Gastroesophageal sphincter (tissue), 4 donors: Measurements from ENCODE around the gene KLF13. TPM values are rescaled to one million over a fixed set of nuclear protein-coding genes. Genes with fewer than 3 reads are reported as not detected.

Source experiments
- ATAC-seq: fragments of 150-250 bp; one replicate; pipeline ENCODE4 v1.9.1; 2016; ENCODE audit warnings: mild to moderate bottlenecking, moderate library complexity
- H3K27ac ChIP-seq, 4 donors: fragments of 200-600 bp; sonication (generic) in 3 of 4; 1 replicate in 3 of 4; 2 replicates in 1 of 4; pipeline ENCODE4 v1.5.1; 2016 to 2019
- H3K27me3 ChIP-seq: fragments of 200-600 bp; sonication (generic); one replicate; pipeline ENCODE4 v1.5.1; 2019
- H3K36me3 ChIP-seq, 2 donors: fragments of 200-600 bp; sonication (generic); one replicate each; pipeline ENCODE4 v1.5.1; 2019; ENCODE audit warnings: control low read depth in 1 of 2
- H3K4me1 ChIP-seq, 3 donors: fragments of 200-600 bp; sonication (generic); 1 replicate in 2 of 3; 2 replicates in 1 of 3; pipeline ENCODE4 v1.5.1; 2016 to 2019; ENCODE audit warnings: control low read depth in 2 of 3
- H3K4me3 ChIP-seq, 2 donors: fragments of 200-600 bp; sonication (generic); one replicate each; pipeline ENCODE4 v1.5.1; 2019; ENCODE audit warnings: mild to moderate bottlenecking in 1 of 2, moderate library complexity in 1 of 2
- H3K9me3 ChIP-seq, 3 donors: fragments of 200-600 bp; sonication (generic); one replicate each; pipeline ENCODE4 v1.5.1; 2017 to 2019; ENCODE audit warnings: control low read depth in 2 of 3
- CTCF ChIP-seq, 4 experiments: fragments of 200-600 bp in 2 of 4; fragments of 450-650 bp in 2 of 4; sonication (generic) in 1 of 4; IDR thresholded peaks; one replicate each; pipeline ENCODE4 v1.5.1; 2017 to 2019; ENCODE audit warnings: antibody characterized with exemption in 4 of 4, mild to moderate bottlenecking in 2 of 4, moderate library complexity in 2 of 4
- EP300 ChIP-seq: sonication (generic); formaldehyde crosslinking; IDR thresholded peaks from one replicate; pipeline ENCODE4 v1.6.1; 2017; ENCODE audit warnings: antibody characterized with exemption, mild to moderate bottlenecking
- POLR2A ChIP-seq, 2 donors: fragments of 450-650 bp; IDR thresholded peaks; one replicate each; pipeline ENCODE4 v1.6.1; 2017; ENCODE audit warnings: antibody characterized with exemption in 2 of 2, mild to moderate bottlenecking in 2 of 2, moderate library complexity in 1 of 2
- POLR2AphosphoS5 ChIP-seq: sonication (generic); formaldehyde crosslinking; IDR thresholded peaks from one replicate; pipeline ENCODE4 v1.6.1; 2017; ENCODE audit warnings: antibody characterized with exemption
- WGBS, 2 donors: methylation state at CpG; one replicate each; pipeline ENCODE4 v1.1.5; 2018; ENCODE audit warnings: low coverage in 1 of 2; 5-methylcytosine and 5-hydroxymethylcytosine counted together
- total RNA-seq, 4 donors: library from RNA; depleted of rRNA; stranded (reverse); fragments of >200 nt; gene quantifications; one replicate each; pipeline ENCODE4 v1.1.0, GENCODE V29; 2016

The KLF13 gene
- total RNA-seq, 4 donors from 2014 or later = 49.7 to 106 (median 76.1) TPM

- Histone ChIP-seq H3K9me3 (no peaks in the 10 kb centered on the region), H3K27me3 (no peaks in the 10 kb centered on the region), H3K4me3 (no peak overlapping the region), H3K4me1 (peaks cover 16 to 97% (median 56%) of the 10 kb centered on the region in 3 donors), H3K36me3 (peaks cover 0 to 15% of the 10 kb centered on the region in 2 donors), H3K27ac (peak overlapping the region; percentile 92 to 96 (median 94))
- ATAC-seq = no peak
- 67 to 100% methylated on average over 2 to 11 of the region's 13 CpGs for WGBS, 2 donors
- no peak for TF ChIP-seq CTCF (IDR thresholded peaks at IDR 0.05)
- no peak for TF ChIP-seq POLR2AphosphoS5
- no peak for TF ChIP-seq EP300
- no peak for TF ChIP-seq POLR2A (IDR thresholded peaks at IDR 0.05)
Measured at GRCh38 chr15:31367730-31368344, 41.2 kb downstream of the KLF13 start.

- peak overlapping the region in 3 of 4 donors; percentile 34 to 96 (median 95) for H3K27ac ChIP-seq
- peaks cover 0 to 29% of the 10 kb centered on the region in 2 donors for H3K36me3 ChIP-seq
- H3K4me3 ChIP-seq = no peak overlapping the region
- H3K4me1 ChIP-seq = peaks cover 9 to 97% (median 65%) of the 10 kb centered on the region in 3 donors
- H3K9me3 ChIP-seq = no peaks in the 10 kb centered on the region
- TF ChIP-seq EP300 = no peak
- no peak for TF ChIP-seq POLR2A (IDR thresholded peaks at IDR 0.05)
- TF ChIP-seq POLR2AphosphoS5 = no peak
- TF ChIP-seq CTCF (IDR thresholded peaks at IDR 0.05) = no peak
- H3K27me3 ChIP-seq = no peaks in the 10 kb centered on the region
- WGBS, 2 donors = 85 to 100% methylated on average over 1 of the region's 1 CpG
- ATAC-seq = no peak
Measured at GRCh38 chr15:31369727-31370126, 43.1 kb downstream of the KLF13 start.

- Histone ChIP-seq H3K4me1 (peaks cover 5 to 90% (median 49%) of the 10 kb centered on the region in 3 donors), H3K36me3 (peaks cover 0 to 48% of the 10 kb centered on the region in 2 donors), H3K27ac (peak overlapping the region in 3 of 4 donors; percentile 38 to 95 (median 74)), H3K27me3 (no peaks in the 10 kb centered on the region), H3K4me3 (no peak overlapping the region), H3K9me3 (no peaks in the 10 kb centered on the region)
- no peak for ATAC-seq
- TF ChIP-seq EP300 (no peak), POLR2AphosphoS5 (no peak), CTCF (IDR thresholded peaks at IDR 0.05) (no peak), POLR2A (IDR thresholded peaks at IDR 0.05) (no peak)
- WGBS, 2 donors = no CpG with 5 or more reads among the region's 38 CpGs
Measured at GRCh38 chr15:31371520-31372240, 45.0 kb downstream of the KLF13 start.

GRCh38 chr15:31372635-31373091 lies 46.0 kb downstream of the KLF13 start:
- TF ChIP-seq CTCF (IDR thresholded peaks at IDR 0.05) (no peak), POLR2AphosphoS5 (peak; percentile 32)
- Histone ChIP-seq H3K27ac (peak overlapping the region in 3 of 4 donors; percentile 38 to 95 (median 74)), H3K36me3 (peaks cover 0 to 55% of the 10 kb centered on the region in 2 donors), H3K27me3 (no peaks in the 10 kb centered on the region), H3K4me3 (no peak overlapping the region), H3K9me3 (no peaks in the 10 kb centered on the region), H3K4me1 (peaks cover 0 to 84% (median 39%) of the 10 kb centered on the region in 3 donors)
- 23 to 50% methylated on average over 2 to 3 of the region's 14 CpGs for WGBS, 2 donors
- ATAC-seq = peak; percentile 81
